ENCODE results near the gene LACTBL1.

The LACTBL1 gene

GRCh38 chr1:22921452-22922126 lies 51.1 kb downstream of the LACTBL1 start:
- Histone ChIP-seq H3K36me3 (ENCODE audit: control insufficient read depth, insufficient read depth, low read length) (no peaks in the 10 kb centered on the region), H3K27ac (ENCODE audit: low read length) (no peak overlapping the region), H3K9me3 (ENCODE audit: control insufficient read depth, insufficient read depth, low read length) (no peaks in the 10 kb centered on the region), H3K4me3 (ENCODE audit: low read length) (no peak overlapping the region), H3K27me3 (ENCODE audit: control insufficient read depth, insufficient read depth, low read length) (no peaks in the 10 kb centered on the region), H3K4me1 (ENCODE audit: control insufficient read depth, insufficient read depth, low read length) (no peaks in the 10 kb centered on the region)
- no CpG with 5 or more reads among the region's 8 CpGs for WGBS (ENCODE audit: insufficient coverage, insufficient read length)
- DNase-seq (ENCODE audit: low read depth, low spot score): no peak

GRCh38 chr1:22920734-22921451 lies 51.8 kb downstream of the LACTBL1 start:
- no peak for DNase-seq (ENCODE audit: low read depth, low spot score)
- H3K36me3 ChIP-seq (ENCODE audit: control insufficient read depth, insufficient read depth, low read length): no peaks in the 10 kb centered on the region
- no peaks in the 10 kb centered on the region for H3K4me1 ChIP-seq (ENCODE audit: control insufficient read depth, insufficient read depth, low read length)
- WGBS (ENCODE audit: insufficient coverage, insufficient read length): no CpG with 5 or more reads among the region's 8 CpGs
- H3K9me3 ChIP-seq (ENCODE audit: control insufficient read depth, insufficient read depth, low read length): no peaks in the 10 kb centered on the region
- no peak overlapping the region for H3K27ac ChIP-seq (ENCODE audit: low read length)
- no peaks in the 10 kb centered on the region for H3K27me3 ChIP-seq (ENCODE audit: control insufficient read depth, insufficient read depth, low read length)
- no peak overlapping the region for H3K4me3 ChIP-seq (ENCODE audit: low read length)

DNA sequence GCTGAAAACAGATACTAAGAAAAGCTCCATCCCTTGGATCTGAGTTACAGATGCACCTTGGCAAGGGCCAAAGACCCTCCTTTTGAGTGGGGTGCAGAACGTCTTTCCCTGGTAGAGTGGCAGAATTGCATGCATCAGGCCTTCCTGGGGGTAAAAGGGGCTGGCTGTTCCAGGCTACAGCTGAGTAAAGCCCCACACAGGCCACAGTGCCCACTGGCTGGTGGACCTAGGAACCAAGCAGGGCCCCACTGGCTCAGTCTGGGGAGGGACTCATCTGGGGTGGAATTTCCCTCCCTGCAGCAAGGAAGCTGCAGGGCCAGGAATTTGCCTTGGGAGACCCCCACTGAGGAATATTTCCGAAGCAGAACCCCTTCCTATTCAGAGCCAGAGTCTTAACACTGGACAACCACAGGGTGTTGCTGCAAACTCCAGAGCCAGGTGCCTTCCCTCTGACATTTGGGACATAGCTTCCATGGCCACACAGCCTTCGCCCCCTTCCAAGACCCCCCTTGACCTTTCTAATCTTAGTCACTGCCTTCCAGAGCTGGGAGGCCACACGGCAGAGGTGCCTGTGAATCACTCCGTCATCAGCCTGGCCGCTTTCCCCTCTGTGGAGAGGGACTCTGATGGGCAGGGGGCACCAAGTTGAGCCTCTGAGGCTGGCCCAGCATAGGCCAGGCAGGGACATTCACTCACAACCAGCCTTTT lies 52.5 kb downstream of the LACTBL1 start:
- Histone ChIP-seq H3K4me1 (ENCODE audit: control insufficient read depth, insufficient read depth, low read length) (no peaks in the 10 kb centered on the region), H3K27me3 (ENCODE audit: control insufficient read depth, insufficient read depth, low read length) (no peaks in the 10 kb centered on the region), H3K36me3 (ENCODE audit: control insufficient read depth, insufficient read depth, low read length) (no peaks in the 10 kb centered on the region), H3K9me3 (ENCODE audit: control insufficient read depth, insufficient read depth, low read length) (no peaks in the 10 kb centered on the region), H3K27ac (ENCODE audit: low read length) (no peak overlapping the region), H3K4me3 (ENCODE audit: low read length) (no peak overlapping the region)
- DNase-seq (ENCODE audit: low read depth, low spot score): no peak
- no CpG with 5 or more reads among the region's 6 CpGs for WGBS (ENCODE audit: insufficient coverage, insufficient read length)

GRCh38 chr1:22919341-22920025 lies 53.2 kb downstream of the LACTBL1 start:
- no peaks in the 10 kb centered on the region for H3K36me3 ChIP-seq (ENCODE audit: control insufficient read depth, insufficient read depth, low read length)
- H3K4me3 ChIP-seq (ENCODE audit: low read length): no peak overlapping the region
- no peaks in the 10 kb centered on the region for H3K27me3 ChIP-seq (ENCODE audit: control insufficient read depth, insufficient read depth, low read length)
- H3K27ac ChIP-seq (ENCODE audit: low read length): no peak overlapping the region
- WGBS (ENCODE audit: insufficient coverage, insufficient read length): no CpG with 5 or more reads among the region's 8 CpGs
- no peaks in the 10 kb centered on the region for H3K4me1 ChIP-seq (ENCODE audit: control insufficient read depth, insufficient read depth, low read length)
- no peaks in the 10 kb centered on the region for H3K9me3 ChIP-seq (ENCODE audit: control insufficient read depth, insufficient read depth, low read length)
- no peak for DNase-seq (ENCODE audit: low read depth, low spot score)

- Histone ChIP-seq H3K27me3 (ENCODE audit: control insufficient read depth, insufficient read depth, low read length) (no peaks in the 10 kb centered on the region), H3K4me1 (ENCODE audit: control insufficient read depth, insufficient read depth, low read length) (no peaks in the 10 kb centered on the region), H3K4me3 (ENCODE audit: low read length) (no peak overlapping the region), H3K36me3 (ENCODE audit: control insufficient read depth, insufficient read depth, low read length) (no peaks in the 10 kb centered on the region), H3K9me3 (ENCODE audit: control insufficient read depth, insufficient read depth, low read length) (no peaks in the 10 kb centered on the region), H3K27ac (ENCODE audit: low read length) (no peak overlapping the region)
- no peak for DNase-seq (ENCODE audit: low read depth, low spot score)
- no CpG with 5 or more reads among the region's 4 CpGs for WGBS (ENCODE audit: insufficient coverage, insufficient read length)
Observed at GRCh38 chr1:22918644-22919043, 54.0 kb downstream of the LACTBL1 start.

GRCh38 chr1:22917989-22918388 lies 54.7 kb downstream of the LACTBL1 start:
- H3K4me3 ChIP-seq (ENCODE audit: low read length): no peak overlapping the region
- no CpG with 5 or more reads among the region's 5 CpGs for WGBS (ENCODE audit: insufficient coverage, insufficient read length)

GRCh38 chr1:22916471-22916820 lies 56.2 kb downstream of the LACTBL1 start:
- H3K27me3 ChIP-seq (ENCODE audit: control insufficient read depth, insufficient read depth, low read length): no peaks in the 10 kb centered on the region
- H3K27ac ChIP-seq (ENCODE audit: low read length): no peak overlapping the region
- no peak for DNase-seq (ENCODE audit: low read depth, low spot score)
- H3K4me3 ChIP-seq (ENCODE audit: low read length): no peak overlapping the region
- H3K4me1 ChIP-seq (ENCODE audit: control insufficient read depth, insufficient read depth, low read length): no peaks in the 10 kb centered on the region
- WGBS (ENCODE audit: insufficient coverage, insufficient read length): no CpG with 5 or more reads among the region's 12 CpGs
- no peaks in the 10 kb centered on the region for H3K9me3 ChIP-seq (ENCODE audit: control insufficient read depth, insufficient read depth, low read length)
- no peaks in the 10 kb centered on the region for H3K36me3 ChIP-seq (ENCODE audit: control insufficient read depth, insufficient read depth, low read length)

More at GRCh38 chr1:22917989-22918388, 54.7 kb downstream of the LACTBL1 start:
- DNase-seq (ENCODE audit: low read depth, low spot score): no peak
- H3K9me3 ChIP-seq (ENCODE audit: control insufficient read depth, insufficient read depth, low read length): no peaks in the 10 kb centered on the region
- H3K27me3 ChIP-seq (ENCODE audit: control insufficient read depth, insufficient read depth, low read length): no peaks in the 10 kb centered on the region
- no peaks in the 10 kb centered on the region for H3K4me1 ChIP-seq (ENCODE audit: control insufficient read depth, insufficient read depth, low read length)
- no peaks in the 10 kb centered on the region for H3K36me3 ChIP-seq (ENCODE audit: control insufficient read depth, insufficient read depth, low read length)
- H3K27ac ChIP-seq (ENCODE audit: low read length): no peak overlapping the region

DNA sequence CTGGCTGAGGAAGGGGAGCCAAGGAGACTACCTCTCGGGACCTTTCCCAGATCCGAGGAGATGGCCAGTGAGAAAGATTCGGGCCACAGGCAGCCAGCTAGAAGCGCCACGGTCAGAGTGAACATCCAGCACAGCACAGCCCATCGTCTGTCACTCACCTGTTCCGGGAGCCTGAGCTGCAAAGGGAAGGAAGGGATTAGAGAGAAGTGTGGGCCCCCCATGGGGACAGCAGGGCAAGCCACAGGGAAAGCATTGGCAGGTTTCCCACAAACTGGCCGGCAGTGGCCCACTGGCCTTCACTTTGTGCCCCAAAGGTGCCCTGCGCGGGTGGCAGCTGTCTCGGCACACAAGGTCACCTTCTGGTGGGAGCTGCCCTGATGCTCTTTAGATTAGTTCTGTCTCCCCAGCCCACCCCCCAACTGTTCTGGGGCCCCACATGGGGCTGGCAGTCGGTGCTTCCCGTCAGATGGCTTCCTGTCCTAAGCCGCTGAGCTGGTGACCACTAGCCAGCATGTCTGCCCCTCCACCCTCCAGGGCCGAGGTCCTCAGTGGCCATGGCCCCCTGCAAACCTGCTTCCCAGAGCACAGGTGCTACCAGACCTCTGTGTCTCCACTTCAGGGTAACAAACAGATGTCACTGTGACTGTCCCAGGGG lies 56.7 kb downstream of the LACTBL1 start:
- Histone ChIP-seq H3K4me1 (ENCODE audit: control insufficient read depth, insufficient read depth, low read length) (no peaks in the 10 kb centered on the region), H3K27me3 (ENCODE audit: control insufficient read depth, insufficient read depth, low read length) (no peaks in the 10 kb centered on the region), H3K27ac (ENCODE audit: low read length) (no peak overlapping the region), H3K4me3 (ENCODE audit: low read length) (no peak overlapping the region), H3K9me3 (ENCODE audit: control insufficient read depth, insufficient read depth, low read length) (no peaks in the 10 kb centered on the region), H3K36me3 (ENCODE audit: control insufficient read depth, insufficient read depth, low read length) (no peaks in the 10 kb centered on the region)
- no peak for DNase-seq (ENCODE audit: low read depth, low spot score)
- WGBS (ENCODE audit: insufficient coverage, insufficient read length): no CpG with 5 or more reads among the region's 15 CpGs

- Histone ChIP-seq H3K4me1 (ENCODE audit: control insufficient read depth, insufficient read depth, low read length) (no peaks in the 10 kb centered on the region), H3K27ac (ENCODE audit: low read length) (no peak overlapping the region), H3K27me3 (ENCODE audit: control insufficient read depth, insufficient read depth, low read length) (no peaks in the 10 kb centered on the region), H3K36me3 (ENCODE audit: control insufficient read depth, insufficient read depth, low read length) (no peaks in the 10 kb centered on the region), H3K9me3 (ENCODE audit: control insufficient read depth, insufficient read depth, low read length) (no peaks in the 10 kb centered on the region), H3K4me3 (ENCODE audit: low read length) (no peak overlapping the region)
- DNase-seq (ENCODE audit: low read depth, low spot score): no peak
- no CpG with 5 or more reads among the region's 7 CpGs for WGBS (ENCODE audit: insufficient coverage, insufficient read length)
Observed at GRCh38 chr1:22915231-22915630, 57.4 kb downstream of the LACTBL1 start.

DNA sequence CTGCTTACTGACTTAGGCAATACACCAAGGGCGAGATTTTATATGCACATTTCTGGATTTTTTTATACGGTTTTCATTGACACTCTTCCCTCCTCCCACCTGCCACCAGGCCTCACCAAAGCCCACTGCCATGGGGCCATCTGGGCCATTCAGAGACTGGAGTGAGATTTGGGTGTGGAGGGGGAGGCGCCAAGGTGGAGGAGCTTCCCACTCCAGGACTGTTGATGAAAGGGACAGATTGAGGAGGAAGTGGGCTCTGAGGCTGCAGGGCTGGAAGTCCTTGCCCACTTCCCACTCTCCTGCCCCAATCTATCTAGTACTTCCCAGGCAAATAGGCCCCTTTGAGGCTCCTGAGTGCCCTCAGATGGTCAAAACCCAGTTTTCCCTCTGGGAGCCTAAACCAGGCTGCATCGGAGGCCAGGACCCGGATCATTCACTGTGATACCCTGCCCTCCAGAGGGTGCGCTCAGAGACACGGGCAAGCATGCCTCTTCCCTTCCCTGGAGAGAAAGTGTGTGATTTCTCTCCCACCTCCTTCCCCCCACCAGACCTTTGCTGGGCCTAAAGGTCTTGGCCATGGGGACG lies 57.9 kb downstream of the LACTBL1 start:
- no peak for DNase-seq (ENCODE audit: low read depth, low spot score)
- WGBS (ENCODE audit: insufficient coverage, insufficient read length): no CpG with 5 or more reads among the region's 8 CpGs
- H3K27me3 ChIP-seq (ENCODE audit: control insufficient read depth, insufficient read depth, low read length): no peaks in the 10 kb centered on the region
- H3K27ac ChIP-seq (ENCODE audit: low read length): no peak overlapping the region
- no peaks in the 10 kb centered on the region for H3K4me1 ChIP-seq (ENCODE audit: control insufficient read depth, insufficient read depth, low read length)
- no peak overlapping the region for H3K4me3 ChIP-seq (ENCODE audit: low read length)
- H3K36me3 ChIP-seq (ENCODE audit: control insufficient read depth, insufficient read depth, low read length): no peaks in the 10 kb centered on the region
- no peaks in the 10 kb centered on the region for H3K9me3 ChIP-seq (ENCODE audit: control insufficient read depth, insufficient read depth, low read length)
